Spleen (tissue), 11 donors: ENCODE data around the gene CASTOR1. TPM values are rescaled to one million over a fixed set of nuclear protein-coding genes. Genes with fewer than 3 reads are reported as not detected.
A peak's percentile ranks its signal among the peaks of the same experiment; 100 is the strongest.

Experiments
- DNase-seq: peaks from one replicate; pipeline ENCODE4 v3.0.0-alpha.2; 2020
- H3K27ac ChIP-seq, 8 donors: fragments of 200-600 bp; sonication (generic) in 7 of 8; 1 replicate in 4 of 8; 2 replicates in 4 of 8; pipeline versions ENCODE4 v1.5.0 to v1.8.0; 2016 to 2021; ENCODE audit warnings: inconsistent platforms in 4 of 8, mild to moderate bottlenecking in 4 of 8, moderate library complexity in 1 of 8
- H3K27me3 ChIP-seq, 7 donors: fragments of 200-600 bp; sonication (generic) in 6 of 7; replicated peaks in 1 of 7; 1 replicate in 4 of 7; 2 replicates in 3 of 7; pipeline versions ENCODE4 v1.5.0 to v1.8.0; 2016 to 2021; ENCODE audit warnings: inconsistent platforms in 3 of 7, mild to moderate bottlenecking in 1 of 7
- H3K36me3 ChIP-seq, 6 donors: fragments of 200-600 bp; sonication (generic) in 5 of 6; 1 replicate in 4 of 6; 2 replicates in 2 of 6; pipeline versions ENCODE4 v1.5.0 to v1.8.0; 2016 to 2021; ENCODE audit warnings: inconsistent platforms in 2 of 6
- H3K4me1 ChIP-seq, 6 donors: fragments of 200-600 bp; sonication (generic) in 5 of 6; 1 replicate in 3 of 6; 2 replicates in 3 of 6; pipeline versions ENCODE4 v1.5.0 to v1.8.0; 2016 to 2021; ENCODE audit warnings: inconsistent platforms in 3 of 6
- H3K4me3 ChIP-seq, 8 donors: fragments of 200-600 bp; sonication (generic) in 7 of 8; 1 replicate in 4 of 8; 2 replicates in 4 of 8; pipeline versions ENCODE4 v1.5.0 to v1.8.0; 2016 to 2021; ENCODE audit warnings: inconsistent platforms in 4 of 8, mild to moderate bottlenecking in 4 of 8, moderate library complexity in 2 of 8
- H3K9me3 ChIP-seq, 8 donors: fragments of 200-600 bp; sonication (generic) in 7 of 8; 1 replicate in 4 of 8; 2 replicates in 4 of 8; pipeline versions ENCODE4 v1.5.0 to v1.8.0; 2016 to 2021; ENCODE audit warnings: inconsistent platforms in 4 of 8
- POLR2A ChIP-seq, 3 donors: fragments of 450-650 bp; IDR thresholded peaks; one replicate each; pipeline ENCODE4 v1.5.1; 2017; ENCODE audit warnings: antibody characterized with exemption in 3 of 3, mild to moderate bottlenecking in 1 of 3
- POLR2AphosphoS5 ChIP-seq, 3 donors: sonication (generic); formaldehyde crosslinking; IDR thresholded peaks; one replicate each; pipeline ENCODE4 v1.5.1; 2017; ENCODE audit warnings: antibody characterized with exemption in 3 of 3
- WGBS, 5 donors: extraction: QIAGEN DNeasy Blood & Tissue Kit in 3 of 5; methylation state at CpG; one replicate each; pipeline versions ENCODE4 v1.1.5 to v1.1.7; 2013 to 2018; 5-methylcytosine and 5-hydroxymethylcytosine counted together
- intact Hi-C: fragments of 100-400 bp; cut with DNase I; formaldehyde crosslinking; loops from one replicate; pipeline ENCODE4 v1.15.0; 2023; ENCODE audit warnings: low total_unique reads
- polyA plus RNA-seq, 3 donors: library from polyadenylated mRNA; stranded (reverse); fragments of 200-250 nt; gene quantifications; one replicate each; pipeline ENCODE4 v1.2.1, GENCODE V29; 2013
- total RNA-seq, 7 donors: library from RNA; depleted of rRNA in 3 of 7; stranded (reverse); fragments of >200 nt in 3 of 7; fragmentation: NEBNext Ultra II Directional in 4 of 7; extraction: Animal tissue kit (Norgen Biotek cat#: 25700) in 4 of 7; gene quantifications; one replicate each; pipeline versions ENCODE4 v1.1.0 to v1.2.1, GENCODE V29; 2016 to 2021
- TF ChIP-seq, protein P1 (sequence below), 11 experiments: fragments of 200-600 bp in 7 of 11; fragments of 450-650 bp in 4 of 11; sonication (generic) in 4 of 11; IDR thresholded peaks in 8 of 11; conservative IDR thresholded peaks in 3 of 11; 1 replicate in 7 of 11; 2 replicates in 4 of 11; pipeline versions ENCODE4 v1.4.0 to v1.8.0; 2016 to 2021; ENCODE audit warnings: antibody characterized with exemption in 11 of 11, inconsistent platforms in 4 of 11, mild to moderate bottlenecking in 1 of 11
- donor health status: healthy with polysubstance abuse.
- donor health status: DM: no; HTN: no; CAD: no; lungs with moderate emphysema.
- donor health status: DM: no; HTN: no; CAD: no.
- donor health status: Bipolar disorder and iron deficiency.
- donor health status: healthy.
- donor health status: DM: no; HTN: no; CAD: no.
- donor health status: DM: yes; HTN: yes; CAD: no.

CASTOR1 gene
- total and polyA plus RNA-seq, 10 donors = 5.6 to 18.9 (median 12.6) TPM

DNA sequence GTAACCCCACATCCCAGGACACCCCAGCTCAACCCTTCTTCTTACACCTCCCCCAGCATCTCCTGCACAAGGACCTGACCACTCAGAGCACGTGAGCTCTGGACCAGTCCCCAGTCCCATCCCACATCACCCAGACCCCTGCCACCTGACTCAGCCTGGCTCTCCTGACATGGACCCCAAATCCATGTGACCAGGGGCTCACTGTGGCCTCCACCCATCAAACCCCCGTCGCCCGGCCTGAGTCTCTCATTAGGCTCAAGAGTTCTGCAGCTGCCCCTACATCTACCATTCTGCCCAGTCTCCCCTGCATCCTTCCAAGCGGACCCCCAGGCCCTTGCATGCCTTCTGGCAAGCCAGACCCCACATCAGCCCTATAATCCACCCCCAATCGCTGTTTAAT is 40.8 kb downstream of the CASTOR1 start:
- 69 to 75% (median 71%) methylated on average over 6 of the region's 6 CpGs for WGBS, 5 donors
- no peaks in the 10 kb centered on the region for H3K9me3 ChIP-seq
- DNase-seq = no peak
- no peaks in the 10 kb centered on the region for H3K36me3 ChIP-seq
- H3K4me3 ChIP-seq = no peak overlapping the region
- peaks cover 0 to 48% (median 21%) of the 10 kb centered on the region in 7 donors for H3K27me3 ChIP-seq
- no peak for TF ChIP-seq POLR2AphosphoS5 (IDR thresholded peaks at IDR 0.05)
- TF ChIP-seq, protein P1, sequence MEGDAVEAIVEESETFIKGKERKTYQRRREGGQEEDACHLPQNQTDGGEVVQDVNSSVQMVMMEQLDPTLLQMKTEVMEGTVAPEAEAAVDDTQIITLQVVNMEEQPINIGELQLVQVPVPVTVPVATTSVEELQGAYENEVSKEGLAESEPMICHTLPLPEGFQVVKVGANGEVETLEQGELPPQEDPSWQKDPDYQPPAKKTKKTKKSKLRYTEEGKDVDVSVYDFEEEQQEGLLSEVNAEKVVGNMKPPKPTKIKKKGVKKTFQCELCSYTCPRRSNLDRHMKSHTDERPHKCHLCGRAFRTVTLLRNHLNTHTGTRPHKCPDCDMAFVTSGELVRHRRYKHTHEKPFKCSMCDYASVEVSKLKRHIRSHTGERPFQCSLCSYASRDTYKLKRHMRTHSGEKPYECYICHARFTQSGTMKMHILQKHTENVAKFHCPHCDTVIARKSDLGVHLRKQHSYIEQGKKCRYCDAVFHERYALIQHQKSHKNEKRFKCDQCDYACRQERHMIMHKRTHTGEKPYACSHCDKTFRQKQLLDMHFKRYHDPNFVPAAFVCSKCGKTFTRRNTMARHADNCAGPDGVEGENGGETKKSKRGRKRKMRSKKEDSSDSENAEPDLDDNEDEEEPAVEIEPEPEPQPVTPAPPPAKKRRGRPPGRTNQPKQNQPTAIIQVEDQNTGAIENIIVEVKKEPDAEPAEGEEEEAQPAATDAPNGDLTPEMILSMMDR (IDR thresholded peaks at IDR 0.05 in 8 of 11, conservative IDR thresholded peaks at IDR 0.05 in 3 of 11) = no peak
- no peak for TF ChIP-seq POLR2A (IDR thresholded peaks at IDR 0.05)
- H3K4me1 ChIP-seq = peaks cover 5 to 83% (median 49%) of the 10 kb centered on the region in 6 donors
- intact Hi-C loops = no loop called here
- H3K27ac ChIP-seq = no peak overlapping the region

DNA sequence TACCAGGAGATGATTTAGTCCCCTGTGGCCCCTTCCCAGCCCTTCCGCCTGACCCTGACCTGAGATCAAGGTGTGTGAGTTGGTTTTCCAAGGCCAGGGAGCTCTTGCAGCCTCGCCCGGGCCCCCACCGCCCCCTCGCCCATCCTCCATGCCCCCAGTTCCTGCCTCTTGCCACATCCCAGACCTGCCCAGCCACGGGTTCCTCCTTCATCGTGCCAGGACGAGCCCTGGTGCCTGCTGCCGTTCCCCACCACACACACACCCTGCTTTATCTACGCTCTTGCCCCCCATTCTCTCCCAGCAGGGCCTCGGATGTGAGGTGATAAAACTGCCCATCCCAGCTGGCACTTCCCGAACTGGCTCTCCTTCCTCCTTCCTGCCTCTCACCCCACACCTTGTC is 41.3 kb downstream of the CASTOR1 start:
- peaks cover 0 to 48% (median 21%) of the 10 kb centered on the region in 7 donors for H3K27me3 ChIP-seq
- 37 to 67% (median 49%) methylated on average over 9 to 12 of the region's 12 CpGs for WGBS, 5 donors
- DNase-seq = no peak
- TF ChIP-seq POLR2AphosphoS5 (IDR thresholded peaks at IDR 0.05) (no peak), POLR2A (IDR thresholded peaks at IDR 0.05) (no peak)
- TF ChIP-seq, protein P1 (IDR thresholded peaks at IDR 0.05 in 8 of 11, conservative IDR thresholded peaks at IDR 0.05 in 3 of 11) = no peak
- peaks cover 5 to 78% (median 44%) of the 10 kb centered on the region in 6 donors for H3K4me1 ChIP-seq
- intact Hi-C loops = no loop called here
- no peak overlapping the region for H3K4me3 ChIP-seq
- H3K36me3 ChIP-seq = no peaks in the 10 kb centered on the region
- H3K9me3 ChIP-seq = no peaks in the 10 kb centered on the region
- H3K27ac ChIP-seq = no peak overlapping the region

DNA sequence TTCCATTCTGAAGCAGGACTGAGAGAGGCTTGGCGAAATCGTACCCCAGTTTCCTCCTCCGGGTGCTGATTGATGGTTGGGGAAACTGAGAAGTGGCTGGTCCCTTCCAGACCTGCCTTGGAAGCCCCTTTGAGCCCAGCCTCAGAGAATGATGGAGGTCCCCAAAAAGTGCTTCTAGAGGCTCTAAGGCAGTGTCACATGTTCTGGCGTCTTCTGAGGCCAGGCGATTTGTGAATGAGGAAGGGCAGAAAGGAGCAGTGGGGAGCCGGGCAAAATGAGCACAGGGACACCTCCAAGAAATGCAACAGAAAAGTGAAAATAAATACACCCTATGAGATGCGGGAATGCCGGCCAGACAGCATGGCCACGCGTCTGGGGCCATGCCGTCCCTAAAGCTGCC is 41.7 kb downstream of the CASTOR1 start:
- whole genome bisulfite sequencing, 5 donors = 63 to 77% (median 70%) methylated on average over 10 to 11 of the region's 11 CpGs
- Histone ChIP-seq H3K27me3 (peaks cover 0 to 48% (median 21%) of the 10 kb centered on the region in 7 donors), H3K4me1 (peaks cover 5 to 73% (median 40%) of the 10 kb centered on the region in 6 donors), H3K27ac (peak overlapping the region in 1 of 8 donors; percentile 14), H3K4me3 (peak overlapping the region in 1 of 8 donors; percentile 67), H3K9me3 (no peaks in the 10 kb centered on the region), H3K36me3 (no peaks in the 10 kb centered on the region)
- intact Hi-C loops = no loop called here
- TF ChIP-seq, protein P1 (IDR thresholded peaks at IDR 0.05 in 8 of 11, conservative IDR thresholded peaks at IDR 0.05 in 3 of 11) = no peak
- TF ChIP-seq POLR2A (IDR thresholded peaks at IDR 0.05) (no peak), POLR2AphosphoS5 (IDR thresholded peaks at IDR 0.05) (no peak)
- no peak for DNase-seq

DNA sequence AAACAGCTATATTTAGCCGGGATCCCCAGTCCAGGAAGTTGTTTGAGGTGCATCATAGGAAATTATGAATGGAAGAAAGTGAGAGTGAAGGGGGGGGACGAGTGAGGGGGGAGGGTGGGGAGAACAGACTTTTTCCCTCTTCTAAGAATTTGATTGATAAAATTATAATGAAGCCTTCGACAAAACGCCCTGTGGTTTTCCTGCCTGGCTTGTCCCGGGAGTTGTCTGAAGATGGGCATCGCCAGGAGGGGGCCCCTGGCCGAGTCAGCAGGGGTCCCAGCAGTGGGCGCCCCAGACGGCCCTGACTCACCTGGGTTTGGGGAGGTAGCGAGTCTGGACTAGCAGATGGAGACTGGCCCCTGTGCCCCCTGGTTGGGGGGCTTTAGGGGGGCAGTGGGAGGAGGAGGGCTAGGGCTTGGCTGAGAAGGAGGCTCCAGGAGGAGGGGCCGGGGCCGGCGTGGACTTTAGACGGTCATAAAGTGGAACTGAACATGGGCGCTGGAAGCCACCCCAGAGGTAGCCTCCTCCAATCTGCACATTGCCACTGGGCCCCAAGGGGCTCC is 42.4 kb downstream of the CASTOR1 start:
- Histone ChIP-seq H3K36me3 (no peaks in the 10 kb centered on the region), H3K27ac (peak overlapping the region in 2 of 8 donors; percentile 44 to 49), H3K9me3 (no peaks in the 10 kb centered on the region), H3K4me1 (peaks cover 5 to 67% (median 34%) of the 10 kb centered on the region in 6 donors), H3K27me3 (peaks cover 0 to 48% (median 21%) of the 10 kb centered on the region in 7 donors), H3K4me3 (peak overlapping the region in 5 of 8 donors; percentile 39 to 67 (median 44))
- intact Hi-C loops = no loop called here
- DNase-seq = no peak
- no peak for TF ChIP-seq POLR2AphosphoS5 (IDR thresholded peaks at IDR 0.05)
- TF ChIP-seq, protein P1 (IDR thresholded peaks at IDR 0.05 in 8 of 11, conservative IDR thresholded peaks at IDR 0.05 in 3 of 11) = no peak
- TF ChIP-seq POLR2A (IDR thresholded peaks at IDR 0.05) = no peak
- 13 to 24% (median 19%) methylated on average over 15 of the region's 15 CpGs for WGBS, 5 donors
